GM18520 (cell line): ENCODE measurements around the gene MAP3K20.

ENCODE experiments used
- ATAC-seq: cut with Tn5 transposase; IDR thresholded peaks from one replicate; pipeline ENCODE4 v1.9.1; 2021; ENCODE audit not compliant: unreplicated experiment

MAP3K20 gene

DNA sequence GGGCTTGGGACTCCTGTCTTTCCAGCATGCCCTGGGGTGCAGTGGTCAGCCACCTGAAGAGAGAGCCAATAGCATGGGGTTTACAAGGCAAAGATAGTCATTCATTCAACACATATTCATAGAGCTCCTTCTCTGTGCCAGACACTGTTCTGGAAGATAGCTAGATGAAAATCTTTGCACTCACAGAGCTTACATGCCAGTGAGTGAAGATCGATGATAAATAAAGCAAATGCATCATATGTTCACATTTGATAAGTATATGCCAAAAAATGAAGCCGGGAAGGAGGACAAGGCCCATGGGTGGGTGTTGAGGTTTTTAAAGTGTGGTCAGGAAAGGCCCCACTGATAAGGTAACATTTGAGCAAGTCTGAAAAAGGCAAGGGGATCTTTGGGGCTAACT, 148.2 kb downstream of the MAP3K20 start:
- ATAC-seq: no peak

DNA sequence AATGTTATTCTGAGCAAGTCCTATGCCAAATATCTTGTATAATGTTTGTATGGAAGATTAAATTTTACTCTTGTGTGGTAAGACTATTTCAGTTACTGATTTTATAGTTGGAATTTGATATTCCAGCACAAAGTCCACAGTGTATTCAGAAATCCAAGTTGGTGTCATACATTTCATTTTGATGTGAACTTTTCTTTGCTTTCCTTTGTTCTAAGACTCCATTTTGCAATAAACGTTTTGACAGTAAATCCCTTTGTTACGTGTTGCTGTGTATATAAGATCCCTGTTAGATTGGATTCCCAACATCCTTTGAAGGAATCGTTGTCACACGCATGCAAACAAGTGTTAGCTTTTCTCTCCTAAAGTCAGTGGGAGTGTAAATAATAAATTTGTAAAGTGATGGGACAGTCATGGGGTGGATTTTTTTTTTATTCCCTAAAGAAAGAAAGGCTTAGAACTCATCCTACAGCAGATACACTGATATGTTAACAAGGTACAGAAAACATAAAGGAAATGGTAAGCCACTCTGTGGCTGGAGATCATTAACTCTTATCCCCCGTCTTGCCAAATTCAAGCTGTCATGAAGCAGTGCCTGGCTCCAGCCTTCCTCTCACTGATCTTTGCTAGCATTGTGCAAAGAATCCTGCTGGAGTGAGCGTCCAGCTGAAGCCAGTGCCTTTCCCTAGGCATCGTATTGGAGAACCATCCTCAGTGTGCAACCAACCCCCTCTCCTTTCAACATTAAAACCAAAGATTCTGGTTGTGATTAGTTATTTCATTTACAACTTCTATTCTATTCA, 151.5 kb downstream of the MAP3K20 start:
- no peak for ATAC-seq

DNA sequence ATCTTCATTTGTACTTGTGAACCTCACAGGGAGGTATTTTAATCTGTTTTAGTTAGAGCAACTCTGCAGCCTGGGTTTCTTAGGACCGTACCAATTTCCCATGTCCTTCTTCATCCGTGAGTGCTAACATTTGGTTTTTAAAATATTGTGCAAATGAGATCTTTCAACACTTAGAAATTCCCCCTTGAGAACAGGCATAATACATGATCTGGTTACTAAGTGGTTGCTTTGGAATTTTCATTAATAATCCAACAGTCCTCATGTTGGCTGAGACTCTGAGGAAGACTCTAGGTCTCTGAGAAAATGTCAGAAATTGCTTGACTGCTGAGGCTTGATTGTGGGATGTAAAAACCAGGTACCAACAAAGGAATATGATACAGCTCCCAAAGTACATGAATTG, 153.4 kb downstream of the MAP3K20 start:
- no peak for ATAC-seq

DNA sequence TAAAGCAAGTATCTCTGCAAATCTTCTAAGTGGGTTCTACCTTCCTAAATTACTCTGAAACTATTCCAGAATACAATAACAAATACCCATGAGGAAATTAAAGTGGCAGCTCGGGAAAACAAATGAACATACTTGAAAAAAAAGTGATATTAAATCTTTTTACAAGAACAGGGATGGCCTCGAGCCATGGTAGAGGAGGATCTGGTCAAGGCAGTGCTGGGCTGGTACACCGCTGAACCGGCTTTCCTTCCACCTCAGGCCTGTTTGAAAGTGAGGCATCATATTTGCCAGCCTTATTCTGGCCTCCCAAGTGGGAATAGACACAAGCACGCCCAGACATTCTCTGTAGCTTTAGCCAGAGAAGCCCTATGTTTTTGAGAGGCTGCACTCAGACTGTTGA, 154.5 kb downstream of the MAP3K20 start:
- ATAC-seq: no peak

DNA sequence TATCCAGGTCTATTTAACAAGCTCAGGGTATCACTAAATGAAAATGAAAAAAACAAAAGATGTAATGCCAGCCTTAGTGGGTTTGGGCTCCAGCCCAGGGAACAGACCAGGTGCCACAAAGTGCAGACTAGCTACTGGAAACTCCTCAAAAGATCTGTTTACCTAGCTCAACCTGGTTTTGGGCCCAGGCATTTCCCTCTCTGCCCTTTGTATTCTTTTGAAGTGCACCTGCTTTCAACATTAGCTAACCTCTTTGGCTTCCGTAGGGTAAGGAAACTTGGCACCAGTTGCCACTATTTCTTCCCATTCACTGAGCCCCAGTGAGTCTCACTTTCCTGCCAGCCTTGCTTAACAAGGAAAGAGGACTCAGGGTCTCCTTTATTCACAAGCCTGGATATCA, 155.4 kb downstream of the MAP3K20 start:
- ATAC-seq: no peak

DNA sequence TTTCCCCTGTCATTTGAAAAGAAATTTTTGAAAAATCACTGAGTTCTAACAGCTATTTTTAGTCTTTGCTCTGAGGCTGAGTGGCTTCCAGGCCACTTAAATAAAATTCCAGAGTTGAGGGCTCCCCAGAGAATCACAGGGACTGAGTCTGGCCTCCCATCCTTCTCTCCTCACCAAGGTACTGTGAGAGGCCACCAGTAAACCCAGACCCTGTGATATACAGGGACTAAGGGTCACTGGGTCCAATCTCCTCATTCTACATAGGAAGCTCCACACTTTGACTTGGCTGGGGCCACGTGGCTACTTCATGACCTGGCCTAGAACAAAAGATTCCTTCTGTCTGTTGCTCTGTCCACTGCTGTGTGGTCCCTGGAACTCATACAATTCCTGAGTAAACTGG, 155.8 kb downstream of the MAP3K20 start:
- ATAC-seq: no peak

DNA sequence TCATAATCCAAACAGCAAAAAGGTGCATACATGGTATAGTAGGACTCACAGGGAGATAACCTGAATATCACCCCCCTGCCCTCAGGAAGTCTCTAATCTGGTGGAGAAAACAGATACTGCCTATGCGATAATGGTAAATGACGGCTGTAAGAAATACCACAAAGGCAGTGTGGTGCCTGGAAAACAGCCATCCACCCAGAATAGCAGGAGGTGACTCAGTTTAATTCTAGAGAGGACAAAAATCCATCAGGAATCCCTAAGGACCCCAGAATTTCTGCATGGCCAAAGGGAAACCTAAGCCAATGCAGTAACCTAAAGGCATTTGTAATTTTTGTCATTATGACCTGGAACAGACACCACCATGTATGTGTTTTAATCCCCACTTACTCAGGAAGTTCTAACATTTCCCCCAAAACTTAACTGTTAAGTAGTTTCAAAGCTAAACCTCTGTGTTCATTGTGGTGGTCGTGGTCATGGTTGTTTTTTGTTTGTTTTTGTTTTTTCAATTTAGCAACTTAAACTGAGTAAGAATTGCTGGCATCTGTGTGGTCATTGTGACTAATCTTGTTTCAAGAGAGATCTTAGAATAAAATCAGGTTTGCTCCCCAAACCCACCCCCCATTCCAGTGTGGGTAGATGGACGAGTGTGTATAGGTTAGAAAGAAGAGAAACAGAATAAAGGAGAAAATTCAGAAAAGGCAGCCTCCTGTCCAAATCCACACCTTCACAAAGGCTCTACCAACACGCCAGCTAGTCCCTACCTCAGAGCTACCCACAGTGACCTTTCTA, 157.5 kb downstream of the MAP3K20 start:
- no peak for ATAC-seq

DNA sequence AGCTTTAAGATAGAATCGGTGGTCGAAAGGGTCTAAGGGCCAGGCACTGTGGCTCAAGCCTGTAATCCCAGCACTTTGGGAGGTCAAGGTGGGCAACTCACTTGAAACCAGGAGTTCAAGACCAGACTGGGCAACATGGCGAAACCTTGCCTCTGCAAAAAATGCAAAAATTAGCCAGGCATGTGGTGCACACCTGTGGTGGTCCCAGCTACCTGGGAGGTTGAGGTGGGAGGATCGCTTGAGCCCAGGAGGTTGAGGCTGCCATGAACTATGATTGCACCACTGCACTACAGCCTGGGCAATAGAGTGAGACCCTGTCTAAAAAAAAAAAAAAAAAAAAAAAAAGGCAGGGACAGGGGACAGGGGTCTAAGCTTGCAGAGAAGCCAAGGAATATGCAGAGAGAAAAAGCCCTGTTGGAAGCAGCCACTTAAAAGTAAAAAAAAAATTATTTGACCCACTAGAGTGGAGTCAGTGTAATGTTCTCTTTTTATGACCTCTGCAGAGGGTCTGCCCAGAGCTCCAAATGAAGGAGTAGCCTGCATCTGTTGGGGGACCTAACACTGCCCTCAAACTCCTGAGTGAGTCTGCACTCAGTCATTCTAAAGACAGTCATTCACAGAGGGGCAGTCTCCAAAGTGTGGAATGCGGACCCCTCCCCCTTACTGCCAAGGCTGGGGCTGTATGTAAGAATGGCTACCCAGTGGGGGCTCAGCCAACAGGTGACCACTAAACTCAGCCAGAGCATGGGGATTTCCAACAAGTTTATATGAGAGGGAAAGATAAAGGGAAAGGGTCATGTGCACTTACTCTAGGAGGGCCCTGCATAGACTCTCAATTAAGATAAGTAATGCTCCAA, 160.5 kb downstream of the MAP3K20 start:
- ATAC-seq: no peak

DNA sequence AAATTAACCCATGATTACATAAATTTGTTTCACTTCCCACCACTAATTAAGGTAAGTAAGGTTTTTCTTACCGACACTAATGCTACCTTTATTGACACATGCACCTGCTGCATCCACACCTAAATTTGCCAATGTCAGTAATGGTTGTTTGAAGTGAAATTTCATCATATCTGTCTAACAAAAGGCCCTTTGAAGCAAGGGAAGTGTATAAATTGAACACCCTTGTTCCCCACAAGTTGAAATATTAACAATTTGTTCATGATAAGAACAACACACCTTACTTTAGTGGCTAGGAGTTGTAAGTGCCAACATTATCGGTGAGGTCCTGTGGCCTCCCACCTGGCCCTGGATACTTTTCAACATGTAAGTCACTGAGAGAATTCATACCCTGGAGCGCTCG, 162.7 kb downstream of the MAP3K20 start:
- ATAC-seq: no peak

DNA sequence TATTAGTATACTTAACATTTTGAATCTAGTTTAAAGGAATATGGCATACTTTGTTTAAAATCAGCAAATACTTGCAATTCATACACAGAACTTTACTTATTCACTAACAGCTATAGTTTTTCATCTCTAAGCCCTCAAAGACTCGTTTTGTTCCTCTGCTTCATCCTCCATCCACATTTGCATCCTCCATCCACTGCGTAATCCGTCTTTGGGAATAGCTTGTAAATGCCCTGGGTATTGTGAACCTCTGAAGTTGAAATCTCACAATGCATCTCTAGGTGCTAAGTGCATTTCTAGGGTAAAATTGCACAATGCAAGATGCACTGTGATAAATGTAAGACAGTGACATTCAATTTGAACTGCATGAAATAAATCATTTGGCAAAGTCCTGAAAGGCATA, 163.2 kb downstream of the MAP3K20 start:
- ATAC-seq: no peak

DNA sequence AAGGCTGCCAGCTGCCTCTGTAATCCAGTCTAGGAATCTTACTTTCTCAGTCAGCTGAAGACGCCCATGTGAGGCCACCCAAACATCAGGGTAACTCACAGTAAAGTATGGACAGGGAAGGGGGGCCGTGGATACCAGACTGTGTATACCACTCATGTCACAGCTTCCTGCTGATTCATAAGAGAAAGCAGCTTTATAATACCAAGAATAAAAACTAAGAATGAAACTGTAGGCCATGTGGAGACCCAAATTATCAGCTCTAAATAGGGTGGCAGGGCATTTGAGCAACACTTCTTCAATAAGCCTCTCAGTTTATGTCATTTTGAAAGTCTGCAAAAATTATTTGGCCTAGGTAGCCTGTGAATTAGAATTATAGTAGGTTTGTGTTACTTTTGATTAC, 164.0 kb downstream of the MAP3K20 start:
- ATAC-seq: peak; percentile 92

DNA sequence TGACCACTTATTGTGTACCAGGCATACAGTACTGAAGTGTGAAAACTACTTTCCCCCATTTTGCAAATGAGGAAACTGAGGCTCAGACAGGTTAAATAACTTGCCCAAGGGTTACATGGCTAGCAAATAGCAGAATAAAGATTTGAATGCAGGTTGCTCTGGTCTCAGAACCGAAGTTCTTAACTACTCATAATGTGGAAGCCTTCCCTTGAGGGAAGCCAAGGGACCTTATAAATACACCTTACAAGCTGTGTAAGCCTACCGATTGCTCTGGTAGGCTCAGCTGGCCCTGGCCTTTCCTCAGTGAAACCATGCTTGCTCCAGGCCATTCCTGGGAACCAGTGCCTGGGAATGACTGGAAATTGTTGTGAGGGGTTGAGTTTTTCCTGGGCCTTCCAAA, 164.4 kb downstream of the MAP3K20 start:
- ATAC-seq: no peak

DNA sequence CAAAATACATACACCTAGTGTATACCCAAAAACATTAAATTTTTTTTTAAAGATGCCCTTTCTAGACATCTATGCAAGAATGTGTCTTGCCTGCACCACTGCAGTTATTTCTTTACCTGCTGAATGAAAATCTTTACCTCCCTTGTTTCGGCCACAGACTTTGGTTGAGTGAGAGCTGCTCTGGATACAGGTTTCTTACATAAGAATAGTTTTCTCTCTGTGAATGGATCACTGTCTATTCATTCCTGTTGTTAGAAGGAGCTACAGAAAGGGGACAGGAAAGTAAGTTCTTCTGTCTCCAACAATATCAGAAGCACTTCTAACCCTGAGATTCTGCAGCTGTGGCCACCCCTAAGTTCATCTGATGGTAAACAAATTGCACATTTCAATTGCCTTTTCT, 166.0 kb downstream of the MAP3K20 start:
- ATAC-seq: no peak

DNA sequence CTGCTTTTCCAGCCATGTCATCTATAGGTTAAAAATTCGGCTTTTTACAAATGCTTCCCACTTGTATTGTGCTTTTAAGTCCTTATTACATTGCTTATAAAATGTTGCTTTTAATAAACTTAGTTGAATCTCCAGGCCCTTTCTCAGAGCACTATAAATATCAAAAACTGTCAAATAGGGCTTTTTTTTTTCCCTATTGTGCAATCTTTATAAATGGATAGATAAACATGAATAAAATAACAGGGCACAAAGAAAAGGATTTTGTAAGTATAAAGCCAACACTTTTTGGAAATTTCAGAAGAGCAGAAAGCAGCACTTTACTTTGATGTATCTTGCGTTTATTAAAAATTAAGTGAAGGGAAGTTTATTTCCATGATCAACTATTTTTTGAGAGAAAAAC, 171.5 kb downstream of the MAP3K20 start:
- no peak for ATAC-seq

DNA sequence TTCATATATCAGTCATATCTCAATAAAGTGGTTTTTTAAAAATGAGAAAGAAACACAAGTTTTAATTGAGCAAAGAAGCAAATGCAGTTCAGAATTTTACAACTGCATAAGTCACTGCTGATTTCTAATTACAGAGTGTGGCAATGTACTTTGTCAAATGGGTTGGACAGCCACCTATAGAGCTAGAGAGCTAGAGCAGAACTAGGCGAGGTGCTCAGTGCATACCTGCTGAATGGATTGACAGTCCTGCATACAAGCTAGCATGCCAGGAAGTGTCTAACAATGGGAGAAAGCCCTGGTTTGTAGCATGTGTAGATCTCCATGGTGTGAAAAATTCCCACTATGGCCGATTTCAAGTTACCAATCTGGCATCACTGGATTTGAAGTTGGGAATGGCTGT, 172.7 kb downstream of the MAP3K20 start:
- ATAC-seq: no peak

DNA sequence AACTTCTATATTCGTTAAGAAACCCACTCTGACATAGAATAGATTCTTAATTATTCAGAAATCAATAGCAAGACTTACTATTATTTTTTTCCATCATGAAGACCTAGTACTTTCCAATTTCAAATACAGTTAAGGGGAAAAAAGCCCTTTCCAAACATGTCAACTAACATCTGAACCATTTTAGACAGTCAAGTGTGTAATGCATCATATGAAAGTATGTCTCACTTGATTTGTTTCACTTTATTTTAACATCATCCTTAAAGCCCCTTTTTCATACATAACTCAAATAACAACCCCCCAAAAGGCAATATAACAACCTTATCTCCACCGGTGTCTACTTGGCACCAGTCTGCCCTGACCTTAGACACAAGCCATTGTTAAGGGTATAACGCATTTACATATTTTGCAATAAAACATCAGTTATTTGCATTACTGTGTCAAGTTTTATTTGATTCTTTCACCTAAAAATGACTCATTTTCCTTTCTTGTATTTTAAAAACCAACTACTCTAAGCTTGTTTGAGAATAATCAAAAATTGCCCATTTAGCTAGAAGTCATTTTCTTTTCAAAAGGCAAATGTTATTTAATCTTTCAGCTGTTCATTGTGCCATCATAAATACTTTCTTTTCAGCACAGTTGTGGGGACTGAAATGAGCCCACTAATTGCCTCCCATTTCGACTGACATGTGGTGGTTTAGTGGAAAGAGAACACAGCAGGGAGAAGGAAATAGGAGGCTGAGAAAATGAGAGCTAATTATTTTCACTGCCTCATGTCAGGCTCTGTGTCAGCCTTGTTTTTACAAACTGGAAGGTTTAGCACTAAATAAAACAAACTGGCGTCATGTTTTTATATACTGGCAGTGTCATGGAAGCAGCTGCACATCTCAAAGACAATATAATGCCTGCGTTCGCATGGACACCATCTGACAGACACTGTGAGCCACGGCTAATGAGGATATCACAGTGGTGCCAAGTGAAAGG, 174.3 kb downstream of the MAP3K20 start:
- no peak for ATAC-seq

DNA sequence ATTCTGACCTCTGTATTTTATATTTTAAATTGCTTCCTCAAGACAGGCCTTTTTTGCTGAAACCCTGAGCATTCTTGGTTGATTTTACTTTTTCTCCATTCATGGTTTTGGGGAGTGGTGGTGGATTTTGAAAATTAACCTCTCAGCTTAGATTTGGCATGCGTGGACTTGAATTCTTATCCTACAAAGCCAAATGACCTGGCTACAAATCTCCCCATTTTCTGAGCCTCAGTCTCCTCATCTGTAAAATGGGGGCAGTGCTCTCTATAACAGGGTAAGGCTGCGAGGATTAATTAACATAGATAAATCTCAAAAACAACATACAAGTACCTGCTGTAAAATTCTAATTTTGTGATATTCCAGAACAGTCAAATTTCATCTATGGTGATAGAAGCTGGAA, 175.6 kb downstream of the MAP3K20 start:
- ATAC-seq: no peak

DNA sequence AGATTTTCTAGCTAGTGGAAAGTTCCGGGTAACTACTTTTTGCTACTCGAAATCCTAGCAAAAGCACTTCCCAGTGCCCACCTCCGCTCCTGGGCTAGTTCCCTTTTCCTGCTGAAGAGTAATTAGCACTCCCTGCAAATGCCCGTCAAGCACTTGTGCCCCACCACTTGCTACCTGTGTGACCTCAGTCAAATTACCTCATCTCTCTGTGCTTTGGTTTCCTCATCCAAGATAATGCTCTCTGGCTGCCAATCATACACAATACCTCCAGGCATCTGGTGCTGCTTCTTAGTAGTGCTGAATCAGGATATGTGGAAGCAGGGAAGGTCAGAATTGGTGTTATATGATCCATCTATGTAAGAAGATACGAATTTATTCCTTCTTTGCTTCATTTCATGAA, 176.9 kb downstream of the MAP3K20 start:
- no peak for ATAC-seq

DNA sequence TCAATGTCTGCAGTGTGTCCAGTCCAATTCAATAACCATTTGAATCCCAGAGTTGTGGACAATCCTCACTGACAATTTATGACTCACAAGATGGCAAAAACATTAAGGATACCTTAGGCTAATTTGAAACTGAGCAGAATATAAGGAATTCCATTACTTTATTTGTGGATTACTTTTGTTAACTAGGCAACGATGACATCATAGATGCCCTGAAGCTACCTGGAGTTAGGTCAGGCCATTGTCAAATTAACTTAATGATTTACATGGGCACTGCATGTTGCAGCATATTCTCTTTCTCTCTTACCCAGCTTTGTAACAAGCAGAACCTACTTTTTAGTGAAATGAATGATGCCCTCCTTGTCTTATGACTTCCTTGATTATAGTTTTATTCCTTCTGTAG, 179.0 kb downstream of the MAP3K20 start:
- ATAC-seq: no peak

DNA sequence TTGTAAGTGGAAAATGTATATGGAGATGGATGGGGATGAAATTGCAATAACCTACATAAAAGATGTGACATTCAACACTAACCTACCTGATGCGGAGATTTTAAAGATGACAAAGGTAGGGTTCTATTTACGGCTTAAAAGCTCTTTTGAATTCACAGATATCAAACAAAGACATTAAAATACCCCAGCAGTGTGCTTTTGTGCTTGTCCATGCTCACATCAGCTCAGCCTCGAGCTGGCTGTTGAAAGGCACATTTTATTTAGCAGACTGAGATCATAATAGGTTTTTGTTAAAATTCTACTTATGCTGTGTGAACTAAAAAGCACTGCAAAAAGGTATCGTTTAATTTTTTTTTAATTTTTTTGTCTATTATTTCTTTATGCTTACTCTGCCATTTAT, 183.1 kb downstream of the MAP3K20 start:
- ATAC-seq: no peak
